ENCODE data around the gene ANGPTL4. TPM values are rescaled to one million over a fixed set of nuclear protein-coding genes. Genes with fewer than 3 reads are reported as not detected.

Gene ANGPTL4
- total and polyA plus RNA-seq, 2 of the 13 experiments (the other 11 are each of a cell fraction or from before 2014, with no cell fraction given) = 0.80 to 21.7 TPM

DNA sequence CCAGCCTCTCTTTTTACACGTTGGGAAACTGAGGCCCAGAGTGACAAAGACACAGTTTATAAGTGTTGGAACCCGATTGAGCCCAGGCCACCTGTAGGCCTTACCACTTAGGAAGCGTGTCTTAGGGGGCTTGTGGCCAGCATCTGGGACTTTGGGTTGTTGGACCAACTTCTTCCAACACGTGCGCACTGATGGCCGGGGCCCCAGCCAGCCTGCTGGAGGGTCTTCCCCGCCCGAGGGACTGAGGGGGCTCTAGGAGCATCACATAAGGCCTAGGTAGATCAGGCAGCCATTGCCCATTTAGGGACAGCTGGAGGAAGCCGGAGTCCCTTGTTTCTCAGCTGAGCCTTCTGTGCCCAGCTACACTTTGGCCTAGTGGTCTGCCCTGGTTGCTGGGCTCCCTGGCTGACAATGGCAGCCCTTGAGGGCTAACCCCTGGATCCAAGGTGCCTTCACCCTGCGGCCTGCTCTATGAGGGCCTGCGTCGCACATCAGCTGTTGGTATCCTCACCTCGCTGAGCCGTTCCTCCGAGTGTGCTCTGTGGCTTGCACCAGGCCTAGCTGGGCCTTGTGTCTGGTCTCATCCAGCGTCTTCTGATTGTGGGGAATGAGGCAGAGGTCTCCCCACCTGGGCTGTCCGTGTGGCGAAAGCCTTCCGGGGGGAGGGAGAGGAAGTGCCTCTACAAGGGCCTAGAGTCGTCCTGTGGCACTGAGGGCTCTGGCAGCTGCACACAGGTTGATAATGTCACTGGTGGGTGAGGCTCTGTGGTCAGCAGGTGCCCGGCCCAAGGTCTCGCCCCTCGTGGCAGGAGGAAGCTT is 27.5 kb downstream of the ANGPTL4 start (continued):
- TF ChIP-seq, protein P1, sequence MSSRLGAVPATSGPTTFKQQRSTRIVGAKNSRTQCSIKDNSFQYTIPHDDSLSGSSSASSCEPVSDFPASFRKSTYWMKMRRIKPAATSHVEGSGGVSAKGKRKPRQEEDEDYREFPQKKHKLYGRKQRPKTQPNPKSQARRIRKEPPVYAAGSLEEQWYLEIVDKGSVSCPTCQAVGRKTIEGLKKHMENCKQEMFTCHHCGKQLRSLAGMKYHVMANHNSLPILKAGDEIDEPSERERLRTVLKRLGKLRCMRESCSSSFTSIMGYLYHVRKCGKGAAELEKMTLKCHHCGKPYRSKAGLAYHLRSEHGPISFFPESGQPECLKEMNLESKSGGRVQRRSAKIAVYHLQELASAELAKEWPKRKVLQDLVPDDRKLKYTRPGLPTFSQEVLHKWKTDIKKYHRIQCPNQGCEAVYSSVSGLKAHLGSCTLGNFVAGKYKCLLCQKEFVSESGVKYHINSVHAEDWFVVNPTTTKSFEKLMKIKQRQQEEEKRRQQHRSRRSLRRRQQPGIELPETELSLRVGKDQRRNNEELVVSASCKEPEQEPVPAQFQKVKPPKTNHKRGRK (CRISPR knock-in tag; IDR thresholded peaks at IDR 0.05) = no peak
- TF ChIP-seq ATM (IDR thresholded peaks at IDR 0.05; ENCODE audit: borderline replicate concordance) (no peak), ZNF44 (CRISPR knock-in tag; IDR thresholded peaks at IDR 0.05) (no peak), HIVEP1 (CRISPR knock-in tag; IDR thresholded peaks at IDR 0.05) (peak; percentile 48; the same call in 1 of the 2 replicates), ELF4 (CRISPR knock-in tag; IDR thresholded peaks at IDR 0.05; ENCODE audit: borderline replicate concordance) (no peak), SMARCC2 (IDR thresholded peaks at IDR 0.05) (no peak), JUNB (CRISPR knock-in tag; IDR thresholded peaks at IDR 0.05; ENCODE audit: borderline replicate concordance) (no peak), ONECUT2 (CRISPR knock-in tag; IDR thresholded peaks at IDR 0.05) (no peak), ISL2 (CRISPR knock-in tag; IDR thresholded peaks at IDR 0.05) (no peak), FOXO1 (CRISPR knock-in tag; IDR thresholded peaks at IDR 0.05) (no peak), PLSCR1 (CRISPR knock-in tag; IDR thresholded peaks at IDR 0.05; ENCODE audit: borderline replicate concordance) (no peak), ZFY (CRISPR knock-in tag; IDR thresholded peaks at IDR 0.05) (peak; percentile 42; the same call in 1 of the 2 replicates), POGZ (CRISPR knock-in tag; IDR thresholded peaks at IDR 0.05) (0 out of 2 replicates have a peak, but pooled peaks have one; percentile 31), ZKSCAN1 (IDR thresholded peaks at IDR 0.05; ENCODE audit: low read length) (no peak), ZNF33A (CRISPR knock-in tag; IDR thresholded peaks at IDR 0.05; ENCODE audit: borderline replicate concordance) (no peak), ZNF17 (CRISPR knock-in tag; IDR thresholded peaks at IDR 0.05) (no peak), ZNF761 (CRISPR knock-in tag; conservative IDR thresholded peaks at IDR 0.05) (no peak), ZNF235 (CRISPR knock-in tag; IDR thresholded peaks at IDR 0.05; ENCODE audit: borderline replicate concordance) (0 out of 2 replicates have a peak, but pooled peaks have one; percentile 32), ZFX (CRISPR knock-in tag; IDR thresholded peaks at IDR 0.05; ENCODE audit: low read depth) (peak; percentile 62; the same call in 1 of the 2 replicates), NFIB (CRISPR knock-in tag; IDR thresholded peaks at IDR 0.05; ENCODE audit: borderline replicate concordance) (no peak), NFKB2 (CRISPR knock-in tag; IDR thresholded peaks at IDR 0.05; ENCODE audit: borderline replicate concordance) (no peak)
- TF ChIP-seq, protein P2, sequence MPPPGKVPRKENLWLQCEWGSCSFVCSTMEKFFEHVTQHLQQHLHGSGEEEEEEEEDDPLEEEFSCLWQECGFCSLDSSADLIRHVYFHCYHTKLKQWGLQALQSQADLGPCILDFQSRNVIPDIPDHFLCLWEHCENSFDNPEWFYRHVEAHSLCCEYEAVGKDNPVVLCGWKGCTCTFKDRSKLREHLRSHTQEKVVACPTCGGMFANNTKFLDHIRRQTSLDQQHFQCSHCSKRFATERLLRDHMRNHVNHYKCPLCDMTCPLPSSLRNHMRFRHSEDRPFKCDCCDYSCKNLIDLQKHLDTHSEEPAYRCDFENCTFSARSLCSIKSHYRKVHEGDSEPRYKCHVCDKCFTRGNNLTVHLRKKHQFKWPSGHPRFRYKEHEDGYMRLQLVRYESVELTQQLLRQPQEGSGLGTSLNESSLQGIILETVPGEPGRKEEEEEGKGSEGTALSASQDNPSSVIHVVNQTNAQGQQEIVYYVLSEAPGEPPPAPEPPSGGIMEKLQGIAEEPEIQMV (CRISPR knock-in tag; IDR thresholded peaks at IDR 0.05; ENCODE audit: low read depth) = 0 out of 2 replicates have a peak, but pooled peaks have one; percentile 3
- TF ChIP-seq, protein P3, sequence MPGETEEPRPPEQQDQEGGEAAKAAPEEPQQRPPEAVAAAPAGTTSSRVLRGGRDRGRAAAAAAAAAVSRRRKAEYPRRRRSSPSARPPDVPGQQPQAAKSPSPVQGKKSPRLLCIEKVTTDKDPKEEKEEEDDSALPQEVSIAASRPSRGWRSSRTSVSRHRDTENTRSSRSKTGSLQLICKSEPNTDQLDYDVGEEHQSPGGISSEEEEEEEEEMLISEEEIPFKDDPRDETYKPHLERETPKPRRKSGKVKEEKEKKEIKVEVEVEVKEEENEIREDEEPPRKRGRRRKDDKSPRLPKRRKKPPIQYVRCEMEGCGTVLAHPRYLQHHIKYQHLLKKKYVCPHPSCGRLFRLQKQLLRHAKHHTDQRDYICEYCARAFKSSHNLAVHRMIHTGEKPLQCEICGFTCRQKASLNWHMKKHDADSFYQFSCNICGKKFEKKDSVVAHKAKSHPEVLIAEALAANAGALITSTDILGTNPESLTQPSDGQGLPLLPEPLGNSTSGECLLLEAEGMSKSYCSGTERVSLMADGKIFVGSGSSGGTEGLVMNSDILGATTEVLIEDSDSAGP (CRISPR knock-in tag; IDR thresholded peaks at IDR 0.05; ENCODE audit: borderline replicate concordance) = no peak
- TF ChIP-seq, protein P4, sequence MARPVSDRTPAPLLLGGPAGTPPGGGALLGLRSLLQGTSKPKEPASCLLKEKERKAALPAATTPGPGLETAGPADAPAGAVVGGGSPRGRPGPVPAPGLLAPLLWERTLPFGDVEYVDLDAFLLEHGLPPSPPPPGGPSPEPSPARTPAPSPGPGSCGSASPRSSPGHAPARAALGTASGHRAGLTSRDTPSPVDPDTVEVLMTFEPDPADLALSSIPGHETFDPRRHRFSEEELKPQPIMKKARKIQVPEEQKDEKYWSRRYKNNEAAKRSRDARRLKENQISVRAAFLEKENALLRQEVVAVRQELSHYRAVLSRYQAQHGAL (CRISPR knock-in tag; IDR thresholded peaks at IDR 0.05; ENCODE audit: not compliant biosample characterization) = no peak
